Panc1 (cell line): ENCODE measurements around the gene PHF14. TPM values are rescaled to one million over a fixed set of nuclear protein-coding genes. Genes with fewer than 3 reads are reported as not detected.

Source experiments
- ATAC-seq: fragments of 200-7000 bp; cut with Tn5 transposase; 2 replicates; pipeline ENCODE4 v1.9.1; 2020; ENCODE audit warnings: mild to moderate bottlenecking, moderate library complexity
- BruUV-seq: library from RNA; stranded (reverse); fragments of 400-500 nt; replicated peaks from 2 replicates; lab custom pipeline; 2021; lab: Mats Ljungman, UMichigan
- CTCF ChIA-PET: fragments of 300-600 bp; sonication (Branson Sonifier 250); formaldehyde crosslinking; loops from one replicate; lab custom pipeline; 2022; ENCODE audit warnings: antibody characterized with exemption; lab: Charles Lee
- POLR2A ChIA-PET: fragments of 300-600 bp; sonication (Branson Sonifier 250); formaldehyde crosslinking; loops from one replicate; lab custom pipeline; 2022; ENCODE audit warnings: antibody characterized with exemption; lab: Charles Lee
- DNase-seq: peaks from one replicate; pipeline ENCODE4 v3.0.0-alpha.2; 2010; ENCODE audit warnings: low read depth, low spot score
- H3K27ac ChIP-seq: 2 replicates; pipeline ENCODE4 v1.5.1; 2011; ENCODE audit warnings: mild to moderate bottlenecking, low read length, inconsistent platforms
- H3K27me3 ChIP-seq: fragments of 200-500 bp; sonication (Bioruptor generic); 2 replicates; pipeline ENCODE4 v1.6.0; 2014; ENCODE audit warnings: low read length, inconsistent platforms; ENCODE audit not compliant: control insufficient read depth, insufficient read depth
- H3K36me3 ChIP-seq: fragments of 200-500 bp; sonication (Bioruptor generic); 2 replicates; pipeline ENCODE4 v1.5.1; 2014; ENCODE audit warnings: inconsistent platforms, mild to moderate bottlenecking, low read length, moderate library complexity; ENCODE audit not compliant: control insufficient read depth, insufficient read depth
- H3K4me1 ChIP-seq: 2 replicates; pipeline ENCODE4 v1.5.1; 2011; ENCODE audit warnings: inconsistent platforms, mild to moderate bottlenecking, low read length, moderate library complexity; ENCODE audit not compliant: control insufficient read depth, insufficient read depth
- H3K4me3 ChIP-seq, 2 experiments: 2 replicates each; pipeline ENCODE4 v1.5.1; 2011 to 2012; ENCODE audit warnings: low read depth in 2 of 2, low read length in 2 of 2, mild to moderate bottlenecking in 2 of 2, inconsistent platforms in 1 of 2, moderate library complexity in 1 of 2
- H3K9me3 ChIP-seq: fragments of 200-500 bp; sonication (Bioruptor generic); 2 replicates; pipeline ENCODE4 v1.5.1; 2014; ENCODE audit warnings: low read depth, mild to moderate bottlenecking, inconsistent platforms, low read length, moderate library complexity; ENCODE audit not compliant: control insufficient read depth, insufficient read depth
- POLR2AphosphoS5 ChIP-seq: IDR thresholded peaks from 2 replicates; pipeline ENCODE4 v1.6.1; 2012; ENCODE audit warnings: mild to moderate bottlenecking, low read depth, low read length, moderate library complexity
- SIN3A ChIP-seq: IDR thresholded peaks from 2 replicates; pipeline ENCODE4 v1.6.1; 2012; ENCODE audit warnings: low read depth, mild to moderate bottlenecking, low read length, moderate library complexity, borderline replicate concordance; ENCODE audit not compliant: insufficient read depth
- TCF7L2 ChIP-seq: IDR thresholded peaks from 2 replicates; pipeline ENCODE4 v1.6.1; 2011; ENCODE audit warnings: mild to moderate bottlenecking, low read depth, low read length, inconsistent platforms
- in situ Hi-C: cut with HindIII; loops from 2 replicates; pipeline ENCODE4 v1.10.0; 2016; ENCODE audit warnings: low sequenced_read_pairs, low pct_unique_long_range_greater_than_20kb
- intact Hi-C: fragments of 100-400 bp; cut with micrococcal nuclease; formaldehyde crosslinking; loops from one replicate; pipeline ENCODE4 v1.10.0; 2022; ENCODE audit not compliant: unreplicated experiment
- total RNA-seq: library from RNA; stranded (reverse); gene quantifications from one replicate; pipeline ENCODE4 v1.2.1, GENCODE V29; 2021; ENCODE audit not compliant: unreplicated experiment
- TF ChIP-seq, protein P1 (sequence below), 2 experiments: IDR thresholded peaks; 2 replicates each; pipeline ENCODE4 v1.6.1; 2011 to 2012; ENCODE audit warnings: low read depth in 2 of 2, control low read depth in 1 of 2, low read length in 1 of 2, mild to moderate bottlenecking in 1 of 2, moderate library complexity in 1 of 2; ENCODE audit not compliant: insufficient read depth in 1 of 2
- TF ChIP-seq, protein P2 (sequence below): fragments of 450-650 bp; IDR thresholded peaks from 2 replicates; pipeline ENCODE4 v1.5.1; 2017; ENCODE audit warnings: mild to moderate bottlenecking

Gene PHF14
- total RNA-seq, 1 experiment from 2014 or later = 85.6 TPM

DNA sequence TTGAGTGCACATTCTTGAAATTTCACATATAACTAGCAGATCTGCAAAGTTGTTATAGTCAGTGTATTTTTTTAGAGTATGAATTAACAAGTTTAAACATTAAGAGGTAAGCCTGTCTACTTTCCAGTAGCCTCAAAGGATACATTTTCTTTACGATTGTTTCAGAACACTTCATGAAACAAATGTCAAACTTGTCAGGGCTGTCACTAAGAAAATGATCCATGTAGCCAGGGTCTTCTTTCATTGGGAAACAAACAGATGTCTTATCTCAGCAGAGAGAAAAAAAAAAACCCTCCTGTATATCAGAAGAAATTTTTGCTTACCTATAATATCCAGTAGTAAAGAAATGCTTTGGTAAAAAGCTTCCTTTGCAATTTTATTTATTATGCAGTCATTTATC lies 192.4 kb downstream of the PHF14 start:
- in situ Hi-C loops = no loop called here
- H3K9me3 ChIP-seq = no peaks in the 10 kb centered on the region
- ChIA-PET POLR2A (no interaction called here), CTCF (no interaction called here)
- intact Hi-C loops = no loop called here
- no peak overlapping the region for H3K27ac ChIP-seq
- H3K4me1 ChIP-seq = no peaks in the 10 kb centered on the region
- no TSS peak for BruUV-seq
- H3K4me3 ChIP-seq = no peak overlapping the region
- TF ChIP-seq SIN3A = no peak
- TF ChIP-seq, protein P1, sequence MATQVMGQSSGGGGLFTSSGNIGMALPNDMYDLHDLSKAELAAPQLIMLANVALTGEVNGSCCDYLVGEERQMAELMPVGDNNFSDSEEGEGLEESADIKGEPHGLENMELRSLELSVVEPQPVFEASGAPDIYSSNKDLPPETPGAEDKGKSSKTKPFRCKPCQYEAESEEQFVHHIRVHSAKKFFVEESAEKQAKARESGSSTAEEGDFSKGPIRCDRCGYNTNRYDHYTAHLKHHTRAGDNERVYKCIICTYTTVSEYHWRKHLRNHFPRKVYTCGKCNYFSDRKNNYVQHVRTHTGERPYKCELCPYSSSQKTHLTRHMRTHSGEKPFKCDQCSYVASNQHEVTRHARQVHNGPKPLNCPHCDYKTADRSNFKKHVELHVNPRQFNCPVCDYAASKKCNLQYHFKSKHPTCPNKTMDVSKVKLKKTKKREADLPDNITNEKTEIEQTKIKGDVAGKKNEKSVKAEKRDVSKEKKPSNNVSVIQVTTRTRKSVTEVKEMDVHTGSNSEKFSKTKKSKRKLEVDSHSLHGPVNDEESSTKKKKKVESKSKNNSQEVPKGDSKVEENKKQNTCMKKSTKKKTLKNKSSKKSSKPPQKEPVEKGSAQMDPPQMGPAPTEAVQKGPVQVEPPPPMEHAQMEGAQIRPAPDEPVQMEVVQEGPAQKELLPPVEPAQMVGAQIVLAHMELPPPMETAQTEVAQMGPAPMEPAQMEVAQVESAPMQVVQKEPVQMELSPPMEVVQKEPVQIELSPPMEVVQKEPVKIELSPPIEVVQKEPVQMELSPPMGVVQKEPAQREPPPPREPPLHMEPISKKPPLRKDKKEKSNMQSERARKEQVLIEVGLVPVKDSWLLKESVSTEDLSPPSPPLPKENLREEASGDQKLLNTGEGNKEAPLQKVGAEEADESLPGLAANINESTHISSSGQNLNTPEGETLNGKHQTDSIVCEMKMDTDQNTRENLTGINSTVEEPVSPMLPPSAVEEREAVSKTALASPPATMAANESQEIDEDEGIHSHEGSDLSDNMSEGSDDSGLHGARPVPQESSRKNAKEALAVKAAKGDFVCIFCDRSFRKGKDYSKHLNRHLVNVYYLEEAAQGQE (IDR thresholded peaks at IDR 0.05; ENCODE audit: insufficient read depth in 1 of 2, low read depth in 2 of 2, low read length in 1 of 2) = no peak
- TF ChIP-seq, protein P2, sequence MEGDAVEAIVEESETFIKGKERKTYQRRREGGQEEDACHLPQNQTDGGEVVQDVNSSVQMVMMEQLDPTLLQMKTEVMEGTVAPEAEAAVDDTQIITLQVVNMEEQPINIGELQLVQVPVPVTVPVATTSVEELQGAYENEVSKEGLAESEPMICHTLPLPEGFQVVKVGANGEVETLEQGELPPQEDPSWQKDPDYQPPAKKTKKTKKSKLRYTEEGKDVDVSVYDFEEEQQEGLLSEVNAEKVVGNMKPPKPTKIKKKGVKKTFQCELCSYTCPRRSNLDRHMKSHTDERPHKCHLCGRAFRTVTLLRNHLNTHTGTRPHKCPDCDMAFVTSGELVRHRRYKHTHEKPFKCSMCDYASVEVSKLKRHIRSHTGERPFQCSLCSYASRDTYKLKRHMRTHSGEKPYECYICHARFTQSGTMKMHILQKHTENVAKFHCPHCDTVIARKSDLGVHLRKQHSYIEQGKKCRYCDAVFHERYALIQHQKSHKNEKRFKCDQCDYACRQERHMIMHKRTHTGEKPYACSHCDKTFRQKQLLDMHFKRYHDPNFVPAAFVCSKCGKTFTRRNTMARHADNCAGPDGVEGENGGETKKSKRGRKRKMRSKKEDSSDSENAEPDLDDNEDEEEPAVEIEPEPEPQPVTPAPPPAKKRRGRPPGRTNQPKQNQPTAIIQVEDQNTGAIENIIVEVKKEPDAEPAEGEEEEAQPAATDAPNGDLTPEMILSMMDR = no peak
- TF ChIP-seq POLR2AphosphoS5 = no peak
- no peak for TF ChIP-seq TCF7L2
- H3K27me3 ChIP-seq = no peaks in the 10 kb centered on the region
- peaks cover 2% of the 10 kb centered on the region; the same call in 1 of the 2 replicates for H3K36me3 ChIP-seq
- ATAC-seq (no peak), DNase-seq (no peak)

DNA sequence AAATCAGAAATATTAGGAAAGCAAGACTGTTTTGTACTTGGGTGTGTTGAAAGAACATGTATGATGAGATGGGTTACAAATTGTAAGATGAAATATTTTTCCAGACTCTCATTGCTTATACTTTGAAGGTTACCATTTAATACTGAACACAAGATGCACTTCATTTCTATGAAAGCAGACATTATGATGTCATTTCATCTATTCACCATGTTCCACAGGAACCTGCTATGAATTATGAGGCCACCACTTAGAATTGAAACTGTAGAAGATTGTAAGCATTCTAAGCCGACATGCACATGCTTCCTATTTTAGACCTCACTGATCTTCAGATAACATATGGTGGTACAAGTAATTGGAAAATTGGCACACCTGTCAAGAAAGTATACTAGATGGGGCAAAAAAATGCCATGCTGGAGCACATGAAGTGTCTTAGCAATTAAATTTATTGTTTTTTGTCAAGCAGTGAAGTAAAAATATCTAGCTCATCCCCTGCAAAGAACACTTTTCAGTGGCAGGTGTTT lies 195.0 kb downstream of the PHF14 start:
- Histone ChIP-seq H3K4me3 (no peak overlapping the region), H3K27ac (no peak overlapping the region), H3K36me3 (peaks cover 2% of the 10 kb centered on the region; the same call in 1 of the 2 replicates), H3K4me1 (no peaks in the 10 kb centered on the region), H3K27me3 (no peaks in the 10 kb centered on the region), H3K9me3 (no peaks in the 10 kb centered on the region)
- TF ChIP-seq TCF7L2 (no peak), SIN3A (no peak), POLR2AphosphoS5 (no peak)
- TF ChIP-seq, protein P1 (IDR thresholded peaks at IDR 0.05; ENCODE audit: insufficient read depth in 1 of 2, low read depth in 2 of 2, low read length in 1 of 2) = no peak
- TF ChIP-seq, protein P2 = no peak
- intact Hi-C loops = no loop called here
- CTCF ChIA-PET = no interaction called here
- in situ Hi-C loops = no loop called here
- ATAC-seq = no peak
- BruUV-seq = no TSS peak
- DNase-seq = no peak
- POLR2A ChIA-PET = no interaction called here
